IPS DF 4.7 (cell line): ENCODE results near the gene CARD9.

Source experiments
- DNase-seq: peaks from one replicate; pipeline ENCODE4 v3.0.0-alpha.2; 2013; ENCODE audit warnings: low spot score; ENCODE audit errors: extremely low read depth

The CARD9 gene

GRCh38 chr9:136402067-136402466, 28.6 kb upstream of the CARD9 start:
- no peak for DNase-seq

- DNase-seq = no peak
Measured at GRCh38 chr9:136401173-136401922, 27.9 kb upstream of the CARD9 start.

DNA sequence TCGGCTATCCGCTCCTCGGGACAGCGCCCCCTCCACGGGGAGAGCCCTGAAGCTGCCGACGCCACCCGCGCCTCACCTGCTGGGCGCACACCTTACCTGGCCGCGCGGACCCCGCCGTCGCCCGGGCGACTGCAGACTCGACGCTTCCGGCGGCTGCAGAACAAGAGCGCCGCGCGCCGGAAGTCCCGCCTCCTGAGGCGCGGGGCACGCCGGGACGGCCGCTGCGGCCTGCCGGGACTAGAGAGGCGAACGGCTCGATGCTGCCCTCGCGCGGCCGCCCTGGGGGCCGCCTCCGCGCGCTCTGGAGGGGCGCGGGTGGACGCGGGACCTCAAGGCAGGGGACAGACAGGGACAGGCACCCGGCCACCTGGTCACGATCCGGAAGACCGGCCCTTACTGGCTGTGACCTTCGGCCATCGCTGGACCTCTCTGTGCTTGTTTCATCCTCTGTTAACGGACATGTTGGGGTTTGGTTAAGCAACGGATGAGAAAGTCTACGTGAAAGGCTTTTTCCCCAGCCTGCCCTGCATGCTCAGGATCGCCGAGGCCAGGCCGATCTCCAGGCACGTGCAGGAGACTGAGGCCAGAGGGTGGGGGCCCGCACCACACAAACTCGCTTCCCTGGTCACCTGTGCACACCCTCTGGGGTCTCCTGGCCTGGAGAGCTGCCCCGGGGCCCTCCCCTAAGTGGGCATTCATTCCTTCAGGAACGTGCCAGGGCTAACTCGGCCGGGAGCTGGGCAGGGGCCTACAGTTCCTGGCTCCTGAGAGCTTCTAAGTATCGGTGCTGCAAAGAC, 26.8 kb upstream of the CARD9 start, which contains the start of gene SNAPC4:
Gene SNAPC4 (minus strand): TSS at position 133 of the 797 bp plus-strand sequence. CDS start 1,742 bp downstream, outside the sequence.
- DNase-seq = peak; percentile 46

GRCh38 chr9:136399176-136400037, 25.9 kb upstream of the CARD9 start:
- DNase-seq = no peak

DNA sequence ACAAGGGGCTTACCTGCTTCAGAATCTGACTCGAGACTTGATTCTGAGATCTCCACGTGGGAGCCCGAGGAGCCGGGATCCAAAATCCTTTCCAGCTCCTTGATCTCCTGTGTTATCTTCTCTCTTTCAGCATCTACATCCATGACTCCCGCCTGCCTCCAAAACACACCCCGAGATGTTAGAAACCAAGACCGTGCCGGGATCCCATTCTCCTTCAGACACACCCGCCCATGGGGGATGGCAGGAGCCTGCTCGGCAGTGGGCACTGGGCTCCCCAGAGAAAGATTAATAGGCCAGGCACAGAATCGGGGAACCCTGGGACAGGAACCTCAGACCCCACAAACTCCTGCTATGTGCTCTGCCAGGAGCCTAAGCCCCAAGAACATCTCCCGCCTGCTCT, 24.8 kb upstream of the CARD9 start:
- DNase-seq = no peak

GRCh38 chr9:136397643-136398042, 24.2 kb upstream of the CARD9 start:
- no peak for DNase-seq

- DNase-seq = no peak
Measured at GRCh38 chr9:136396219-136396515, 22.7 kb upstream of the CARD9 start.

- DNase-seq = no peak
Measured at GRCh38 chr9:136395345-136396218, 22.1 kb upstream of the CARD9 start.

- DNase-seq = no peak
Measured at GRCh38 chr9:136395020-136395340, 21.5 kb upstream of the CARD9 start.

GRCh38 chr9:136394312-136395019, 21.0 kb upstream of the CARD9 start:
- no peak for DNase-seq

GRCh38 chr9:136393531-136393930, 20.1 kb upstream of the CARD9 start:
- DNase-seq = no peak

DNA sequence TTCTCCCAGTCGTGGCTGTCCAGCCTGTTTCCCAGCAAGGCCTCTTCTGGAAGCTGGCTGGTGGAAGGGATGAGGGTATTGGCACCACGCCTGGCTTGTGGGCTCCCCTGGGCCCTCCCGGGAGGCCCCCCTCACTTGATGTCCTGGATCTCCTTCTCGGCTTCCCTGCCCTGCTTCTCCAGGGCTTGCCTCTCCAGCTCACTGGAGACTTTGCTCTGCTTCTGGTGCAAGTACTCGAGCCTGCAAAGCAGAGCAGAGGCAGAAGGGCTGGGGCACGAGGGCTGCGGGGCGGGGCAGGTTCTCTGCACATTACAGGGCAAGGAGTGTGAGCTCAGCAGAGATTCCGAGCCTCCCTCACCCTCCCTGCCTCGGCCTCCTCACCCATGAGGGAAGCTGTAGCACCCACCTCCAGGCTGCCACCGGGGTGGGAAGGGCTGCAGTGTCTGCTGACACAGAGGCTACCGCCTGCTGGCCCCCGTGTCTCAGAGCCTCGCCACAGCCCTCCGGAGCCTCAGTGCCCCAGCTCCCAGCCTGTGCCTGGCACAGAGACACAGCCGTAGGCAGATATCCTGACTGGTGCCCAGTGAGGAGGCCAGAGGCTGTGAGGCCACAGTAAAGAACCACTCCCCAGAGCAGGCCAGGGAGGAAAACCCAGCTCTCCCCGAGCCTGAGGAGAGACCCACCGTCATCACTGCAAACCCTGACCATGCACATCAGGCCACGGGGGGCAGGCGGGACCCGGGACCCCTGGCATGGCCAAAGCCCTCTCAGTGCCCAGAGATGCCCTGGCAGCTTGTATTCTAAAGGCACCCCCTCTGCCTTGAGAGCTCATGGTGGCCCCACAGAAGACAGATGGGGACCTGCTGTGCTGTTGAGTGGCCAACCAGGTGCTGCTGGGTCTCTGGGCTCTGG, 19.3 kb upstream of the CARD9 start:
- DNase-seq = no peak

- no peak for DNase-seq
Measured at GRCh38 chr9:136391737-136392537, 18.5 kb upstream of the CARD9 start.

- DNase-seq = no peak
Measured at GRCh38 chr9:136389396-136389795, 15.9 kb upstream of the CARD9 start.

DNA sequence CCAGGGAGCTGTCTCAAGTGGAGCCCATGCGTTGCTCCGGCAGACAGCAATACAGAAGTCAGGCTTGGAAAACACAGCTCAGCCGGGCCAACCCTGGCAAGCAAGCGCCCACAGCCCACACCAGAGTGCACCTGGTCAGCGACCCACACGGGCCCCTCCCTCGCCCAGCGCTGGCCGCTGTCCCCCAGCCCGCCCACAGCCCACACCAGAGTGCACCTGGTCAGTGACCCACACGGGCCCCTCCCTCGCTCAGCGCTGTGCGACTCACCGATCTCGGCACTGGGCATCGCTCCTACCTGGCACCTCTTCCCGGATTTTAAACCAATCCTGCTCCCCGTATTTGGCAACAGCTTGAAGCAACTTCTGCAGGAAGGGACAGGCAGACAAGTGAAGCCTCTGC, 13.7 kb upstream of the CARD9 start:
- no peak for DNase-seq

DNA sequence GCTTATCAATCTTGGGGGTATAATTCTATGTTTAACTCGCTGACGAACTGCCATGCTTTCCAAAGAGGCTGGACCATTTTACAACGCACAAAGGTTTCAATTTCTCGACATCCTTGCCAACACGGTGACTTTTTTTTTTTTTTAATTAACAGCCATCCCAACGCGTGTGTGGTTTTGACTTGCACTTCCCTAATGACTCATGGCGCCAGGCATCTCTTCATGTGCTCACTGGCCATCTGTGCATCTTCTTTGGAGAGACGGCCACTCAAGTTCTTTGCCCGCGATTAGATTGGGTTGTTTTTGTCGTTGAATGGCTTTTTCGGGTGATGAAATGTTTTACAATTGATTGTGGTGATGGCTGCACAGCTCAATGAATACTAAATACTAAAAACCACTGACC, 12.5 kb upstream of the CARD9 start:
- no peak for DNase-seq

DNA sequence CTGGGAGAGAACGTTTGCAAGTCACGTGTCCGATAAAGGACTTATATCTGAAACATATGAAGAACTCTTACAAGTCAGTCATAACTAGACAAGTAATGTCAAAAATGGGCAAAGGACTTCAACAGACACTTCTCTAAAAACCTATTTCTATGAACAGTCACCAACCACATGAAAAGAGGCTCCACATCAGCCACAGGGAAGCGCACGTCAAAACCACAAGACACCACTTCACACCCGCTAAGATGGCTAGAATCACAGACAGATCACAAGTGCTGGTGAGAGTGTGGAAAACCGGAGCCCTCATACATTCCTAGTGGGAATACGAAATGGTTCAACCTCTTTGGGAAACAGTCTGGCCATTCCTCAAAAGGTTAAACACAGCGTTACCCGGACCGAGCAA, 11.5 kb upstream of the CARD9 start:
- no peak for DNase-seq

DNA sequence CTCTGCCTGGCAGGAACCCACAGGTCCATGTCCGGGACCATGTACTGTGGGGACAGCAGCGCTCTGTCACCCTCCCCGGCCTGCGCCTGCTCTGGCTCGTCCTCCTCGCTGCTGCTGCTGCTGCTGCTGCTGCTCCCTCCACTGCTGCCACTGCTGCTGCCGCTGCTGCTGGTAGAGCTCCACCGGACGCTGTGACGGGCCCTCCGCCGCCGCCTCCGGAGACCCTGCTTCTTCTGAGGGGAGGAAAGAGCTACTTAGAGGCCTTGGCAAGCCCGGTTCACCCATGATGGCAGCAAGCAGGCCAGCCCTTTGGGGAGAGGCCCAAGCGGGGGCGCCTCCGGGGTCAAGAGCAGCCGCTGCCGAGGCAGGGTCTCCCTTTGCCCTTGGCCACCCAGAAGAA, 10.0 kb upstream of the CARD9 start:
- DNase-seq = no peak
